ENCODE results near the gene HTR4. TPM values are rescaled to one million over a fixed set of nuclear protein-coding genes. Genes with fewer than 3 reads are reported as not detected.

Gene HTR4
- total RNA-seq, 1 experiment from 2014 or later = not detected

DNA sequence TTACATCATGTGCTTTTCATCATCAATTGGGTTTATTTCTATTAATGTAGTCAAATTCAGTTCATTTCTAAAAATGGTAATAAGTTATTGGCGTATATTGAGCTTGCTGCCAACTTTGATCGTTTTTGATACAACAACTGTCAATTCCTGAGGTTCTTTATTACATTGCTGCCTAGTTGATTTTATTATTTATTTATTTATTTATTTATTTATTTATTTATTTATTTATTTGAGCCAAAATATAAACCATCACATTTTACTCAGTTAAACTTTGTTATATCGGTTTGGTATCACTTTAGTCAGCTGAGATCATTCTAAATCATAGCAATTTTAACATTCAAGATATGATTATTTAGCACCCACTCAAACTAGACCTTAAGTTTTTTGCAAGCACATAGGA, 170.6 kb downstream of the HTR4 start:
- Histone ChIP-seq H2BK12ac (ENCODE audit: insufficient read length, low read depth, low read length) (no peak overlapping the region), H3K9ac (ENCODE audit: extremely low read depth, insufficient read length, low read length) (no peak overlapping the region), H3T11ph (ENCODE audit: low read length) (no peak overlapping the region), H3K79me1 (ENCODE audit: insufficient read depth, low read depth, low read length, poor library complexity, severe bottlenecking) (no peaks in the 10 kb centered on the region), H3K23me2 (ENCODE audit: insufficient read length, low read depth, low read length, poor library complexity, severe bottlenecking) (no peaks in the 10 kb centered on the region), H3K18ac (ENCODE audit: insufficient read length, low read depth, low read length) (no peak overlapping the region), H3K4ac (ENCODE audit: low read depth, low read length) (no peak overlapping the region), H2AFZ (ENCODE audit: low read length) (no peak overlapping the region), H4K20me1 (ENCODE audit: control insufficient read depth, insufficient read depth, insufficient read length) (no peaks in the 10 kb centered on the region), H3K23ac (ENCODE audit: insufficient read length, low read depth, low read length) (no peak overlapping the region), H3K27ac (ENCODE audit: insufficient read length, low read depth, low read length) (no peak overlapping the region), H2BK20ac (ENCODE audit: low read depth, low read length, poor library complexity, severe bottlenecking) (no peak overlapping the region), H3K4me2 (ENCODE audit: insufficient read depth, insufficient read length, low read length) (no peak overlapping the region), H3K79me2 (ENCODE audit: insufficient read depth, low read length) (no peaks in the 10 kb centered on the region), H3K14ac (ENCODE audit: insufficient read depth, low read length) (no peak overlapping the region), H2AK5ac (ENCODE audit: insufficient read length, low read length) (no peak overlapping the region), H2BK15ac (ENCODE audit: low read depth, low read length) (no peak overlapping the region), H3K4me1 (ENCODE audit: insufficient read depth, low read length) (no peaks in the 10 kb centered on the region), H2BK5ac (ENCODE audit: insufficient read length, low read length) (no peak overlapping the region), H3K27me3 (ENCODE audit: insufficient read depth, low read length) (no peaks in the 10 kb centered on the region; the same call in 1 of the 2 replicates), H4K8ac (replicated peaks; ENCODE audit: insufficient read length, low read depth, low read length) (no peak overlapping the region), H3K9me3 (ENCODE audit: control insufficient read depth, low read depth, low read length) (no peaks in the 10 kb centered on the region), H4K91ac (ENCODE audit: insufficient read length, low read depth, low read length) (no peak overlapping the region), H3K56ac (ENCODE audit: insufficient read length, low read depth, low read length) (no peak overlapping the region), H4K5ac (ENCODE audit: insufficient read length, low read depth, low read length) (no peak overlapping the region), H2BK120ac (ENCODE audit: low read depth, low read length, poor library complexity, severe bottlenecking) (no peak overlapping the region)
- H3K4me1 Mint-ChIP-seq = peaks cover 0 to 10% of the 10 kb centered on the region in 2 experiments; a peak in 3 of 4 replicates
- no peak overlapping the region for H3K4me3 Mint-ChIP-seq
- no peak for DNase-seq
- TF ChIP-seq, protein P1, sequence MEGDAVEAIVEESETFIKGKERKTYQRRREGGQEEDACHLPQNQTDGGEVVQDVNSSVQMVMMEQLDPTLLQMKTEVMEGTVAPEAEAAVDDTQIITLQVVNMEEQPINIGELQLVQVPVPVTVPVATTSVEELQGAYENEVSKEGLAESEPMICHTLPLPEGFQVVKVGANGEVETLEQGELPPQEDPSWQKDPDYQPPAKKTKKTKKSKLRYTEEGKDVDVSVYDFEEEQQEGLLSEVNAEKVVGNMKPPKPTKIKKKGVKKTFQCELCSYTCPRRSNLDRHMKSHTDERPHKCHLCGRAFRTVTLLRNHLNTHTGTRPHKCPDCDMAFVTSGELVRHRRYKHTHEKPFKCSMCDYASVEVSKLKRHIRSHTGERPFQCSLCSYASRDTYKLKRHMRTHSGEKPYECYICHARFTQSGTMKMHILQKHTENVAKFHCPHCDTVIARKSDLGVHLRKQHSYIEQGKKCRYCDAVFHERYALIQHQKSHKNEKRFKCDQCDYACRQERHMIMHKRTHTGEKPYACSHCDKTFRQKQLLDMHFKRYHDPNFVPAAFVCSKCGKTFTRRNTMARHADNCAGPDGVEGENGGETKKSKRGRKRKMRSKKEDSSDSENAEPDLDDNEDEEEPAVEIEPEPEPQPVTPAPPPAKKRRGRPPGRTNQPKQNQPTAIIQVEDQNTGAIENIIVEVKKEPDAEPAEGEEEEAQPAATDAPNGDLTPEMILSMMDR (conservative IDR thresholded peaks at IDR 0.05) = no peak
- peaks cover 60% of the 10 kb centered on the region for H3K27me3 Mint-ChIP-seq (ENCODE audit: low read depth)
- H3K27ac Mint-ChIP-seq = no peak overlapping the region
- H3K36me3 Mint-ChIP-seq (ENCODE audit: insufficient read depth in 1 of 3, low read depth in 3 of 3) = no peaks in the 10 kb centered on the region
- no CpG with 5 or more reads among the region's 3 CpGs for WGBS (ENCODE audit: extremely low coverage, insufficient read length, low lambda C conversion rate)
- no peaks in the 10 kb centered on the region for H3K9me3 Mint-ChIP-seq
